ENCODE data around the gene KLHL7.
"Not testable (repeated sequence)": the region's sequence is repeated elsewhere in the genome, so short reads cannot be mapped to it uniquely, and the experiment has no call there.

The KLHL7 gene

DNA sequence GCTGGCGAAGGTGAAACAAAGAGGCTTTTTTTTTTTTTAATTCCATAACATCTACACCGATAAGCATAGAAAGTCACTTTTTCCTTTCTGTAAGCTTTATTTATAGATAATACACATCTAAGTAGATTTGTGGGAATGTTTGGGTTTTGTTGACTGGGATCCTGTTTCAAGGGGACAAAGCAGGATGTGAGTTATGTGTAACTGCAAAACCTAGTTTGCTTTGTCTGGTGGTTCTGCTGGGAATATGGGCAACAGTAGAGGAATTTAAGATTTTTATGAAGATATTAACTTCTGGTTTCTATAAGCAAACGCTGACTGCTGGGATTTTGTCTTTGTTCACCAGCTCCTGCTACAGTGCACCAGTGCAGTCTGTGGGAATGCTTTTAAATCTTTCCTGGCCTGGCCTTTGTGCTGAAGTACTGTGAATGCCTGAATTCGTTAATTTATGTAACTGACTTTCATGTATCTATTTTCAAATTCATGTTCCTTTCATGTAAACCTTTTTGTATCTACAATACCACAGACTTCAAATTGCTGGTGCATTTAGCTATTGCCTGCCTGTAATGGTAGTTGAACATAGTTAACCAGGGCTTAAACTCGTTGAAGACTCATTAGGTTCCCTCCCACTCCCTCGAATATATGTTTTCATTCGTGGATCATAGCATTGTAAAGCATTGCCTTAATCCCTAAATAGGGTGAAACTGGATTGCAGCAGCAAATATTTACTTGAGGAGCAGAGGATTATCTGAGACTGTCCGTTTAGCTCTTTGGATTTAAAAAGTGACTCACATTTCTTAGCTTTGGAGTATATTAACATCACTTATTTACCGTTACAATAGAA lies 1.5 kb downstream of the KLHL7 start:
- DNase-seq (ENCODE audit: low read depth in 2 of 2), result no peak

DNA sequence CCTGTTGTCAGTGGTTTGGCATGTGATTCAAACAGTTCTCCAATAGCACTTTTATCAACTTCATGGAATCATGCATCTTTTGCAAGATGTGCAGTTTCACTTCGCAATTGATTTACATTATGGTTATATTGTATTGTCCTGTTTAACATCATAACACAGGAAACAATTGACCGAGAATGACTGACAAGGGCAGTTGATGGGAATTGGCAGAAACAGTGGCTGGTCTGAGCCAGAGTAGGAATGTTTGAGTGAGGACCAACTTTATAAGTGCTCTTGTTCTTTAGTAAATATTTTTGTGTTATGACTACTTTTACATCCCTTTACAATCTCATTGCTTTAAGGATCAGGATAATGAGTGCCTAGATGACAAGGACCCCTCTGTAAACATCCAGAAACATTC lies 2.2 kb downstream of the KLHL7 start:
- no peak for DNase-seq (ENCODE audit: low read depth in 2 of 2)

DNA sequence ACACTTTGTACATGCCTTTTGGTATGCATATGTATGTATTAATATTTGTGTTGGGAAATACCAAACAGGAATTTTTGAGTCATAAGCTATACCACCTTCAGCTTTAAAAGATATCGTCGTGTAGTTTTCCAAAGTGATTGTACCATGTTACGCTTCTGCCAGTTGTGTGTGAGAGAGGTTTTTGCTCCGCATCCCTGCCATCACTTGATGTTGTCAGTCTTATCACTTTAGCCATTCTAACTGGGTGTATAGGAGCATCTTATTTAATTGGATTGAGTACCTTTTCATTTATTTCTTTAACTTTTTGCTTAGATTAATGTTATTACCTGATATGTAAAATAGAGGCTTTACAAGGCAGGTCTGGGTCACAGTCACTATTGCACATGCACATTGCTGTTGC lies 3.4 kb downstream of the KLHL7 start:
- no peak for DNase-seq (ENCODE audit: low read depth in 2 of 2)

DNA sequence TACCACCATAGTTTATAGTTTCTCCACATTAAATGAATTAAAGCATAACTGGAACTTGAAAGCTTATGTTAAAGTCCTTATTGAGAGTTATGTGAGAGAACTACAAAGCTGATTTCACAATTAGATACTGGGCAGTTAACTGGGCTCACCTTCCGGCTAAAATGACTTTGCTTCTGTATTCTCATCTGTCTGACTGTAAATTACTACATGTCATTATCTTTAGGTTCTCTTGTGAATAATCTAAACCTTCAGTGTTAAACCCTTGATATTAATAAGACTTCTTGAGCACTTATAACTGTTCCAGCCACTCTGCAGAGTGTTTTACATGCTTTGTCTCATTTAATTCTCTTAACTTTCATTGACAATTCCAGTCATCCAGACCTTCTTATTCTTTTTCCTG lies 3.9 kb downstream of the KLHL7 start:
- no peak for DNase-seq (ENCODE audit: low read depth in 2 of 2)

DNA sequence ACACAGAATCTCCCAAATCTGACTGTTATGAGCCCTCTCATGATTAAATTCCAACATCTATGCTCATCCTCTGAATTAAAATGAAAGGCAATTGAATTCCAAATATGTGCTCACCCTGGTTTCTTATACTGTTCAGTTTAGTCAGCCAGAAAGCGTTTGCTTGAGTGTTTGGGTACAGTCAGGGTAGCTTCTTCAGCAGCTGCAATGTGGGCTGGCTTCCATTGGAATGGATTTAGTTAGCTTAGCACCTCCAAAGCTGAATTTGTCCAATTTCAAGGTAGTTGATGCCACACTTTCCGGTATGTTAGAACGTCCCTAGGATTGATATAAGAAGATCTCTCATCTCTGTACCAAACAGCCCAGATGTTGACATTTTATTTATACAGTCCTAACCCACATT lies 9.3 kb downstream of the KLHL7 start:
- DNase-seq (ENCODE audit: low read depth in 2 of 2), result no peak

DNA sequence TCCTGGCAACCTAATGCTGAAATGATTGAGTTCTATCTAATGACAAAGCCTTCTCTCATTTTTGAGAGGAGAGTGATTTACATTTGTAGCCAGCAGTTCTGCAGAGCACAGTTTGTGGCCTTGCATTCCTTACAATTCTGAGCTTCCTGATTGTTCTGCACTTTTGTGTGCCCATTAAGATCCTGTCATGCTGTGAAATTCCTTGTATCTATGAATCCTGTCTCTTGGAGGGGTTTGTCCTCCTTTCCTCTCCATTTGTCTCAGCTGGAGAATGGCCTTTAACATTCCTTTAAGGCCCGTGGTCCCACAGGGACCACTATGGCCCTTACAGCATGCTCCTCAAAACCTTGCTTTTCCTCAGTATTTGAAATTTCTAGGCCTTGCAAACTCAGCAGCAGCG lies 10.4 kb downstream of the KLHL7 start:
- DNase-seq (ENCODE audit: low read depth in 2 of 2), result no peak

DNA sequence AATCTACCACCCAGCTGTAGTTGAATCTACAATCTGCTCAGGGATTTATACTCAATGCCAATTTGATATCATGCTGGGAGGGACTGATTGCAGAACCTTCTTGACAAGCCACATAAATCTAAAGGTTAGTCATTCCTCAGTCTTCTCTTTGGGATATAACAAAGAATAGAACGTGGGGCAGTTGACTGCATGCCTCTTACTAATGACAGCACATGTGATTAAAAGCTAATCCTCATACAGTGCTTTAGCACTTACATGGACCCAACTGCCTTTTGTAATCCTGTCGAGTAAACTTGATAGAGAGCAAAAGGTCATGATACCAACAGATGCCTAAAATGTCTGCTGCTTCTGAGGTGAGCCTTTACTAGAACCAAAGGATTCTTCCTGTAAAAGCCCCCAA lies 12.3 kb downstream of the KLHL7 start:
- no peak for DNase-seq (ENCODE audit: low read depth in 2 of 2)

DNA sequence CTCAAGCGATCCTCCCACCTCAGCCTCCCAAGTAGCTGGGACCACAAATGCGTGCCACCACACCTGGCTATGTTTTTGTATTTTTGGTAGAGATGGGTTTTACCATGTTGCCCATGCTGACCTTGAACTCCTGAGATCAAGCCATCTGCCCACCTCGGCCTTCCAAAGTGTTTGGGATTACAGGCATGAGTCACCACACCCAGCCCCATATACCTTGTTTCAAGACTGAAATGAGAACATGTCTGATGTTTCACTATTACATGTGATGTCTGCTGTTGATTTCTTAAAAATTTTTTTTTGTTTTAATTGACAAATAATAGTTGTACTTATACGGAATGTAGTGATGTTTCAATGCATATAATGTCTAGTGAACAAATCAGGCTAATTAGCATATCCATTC lies 14.5 kb downstream of the KLHL7 start:
- no peak for DNase-seq (ENCODE audit: low read depth in 2 of 2)

DNA sequence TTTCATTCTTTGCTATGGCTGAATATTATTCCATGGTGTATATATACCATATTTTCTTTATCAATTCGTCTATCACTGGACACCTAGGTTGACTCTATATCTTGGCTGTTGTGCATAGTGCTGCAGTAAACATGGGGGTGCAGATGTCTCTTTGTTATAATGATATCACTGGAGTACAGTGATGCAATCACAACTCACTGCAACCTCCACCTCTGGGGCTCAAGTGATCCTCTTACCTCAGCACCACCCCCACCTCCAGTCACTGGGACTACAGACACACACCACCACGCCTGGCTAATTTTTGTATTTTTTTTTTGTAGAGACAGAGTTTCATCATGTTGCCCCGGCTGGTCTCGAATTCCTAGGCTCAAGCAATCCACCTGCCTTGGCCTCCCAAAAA lies 15.6 kb downstream of the KLHL7 start:
- DNase-seq (ENCODE audit: low read depth in 2 of 2), result no peak

DNA sequence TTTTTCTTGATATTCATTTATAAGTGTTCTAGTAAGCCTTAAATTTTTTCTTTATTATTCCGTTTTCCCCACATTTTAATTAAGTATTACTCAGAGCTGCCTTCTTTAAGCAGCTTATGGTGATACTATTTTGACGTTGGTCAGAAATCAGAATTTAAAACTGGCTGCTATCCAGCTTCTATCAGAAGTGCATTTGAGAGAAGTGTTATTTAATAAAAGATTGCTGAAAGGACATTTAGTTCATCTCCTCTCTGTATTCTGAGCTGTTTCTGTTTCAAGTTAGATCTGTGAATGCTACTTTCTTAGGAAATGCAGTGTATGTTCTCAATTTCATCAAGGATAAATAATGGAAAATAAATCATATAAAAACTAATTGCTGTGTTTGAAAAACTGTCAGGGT lies 17.4 kb downstream of the KLHL7 start:
- DNase-seq (ENCODE audit: low read depth in 2 of 2), result no peak

DNA sequence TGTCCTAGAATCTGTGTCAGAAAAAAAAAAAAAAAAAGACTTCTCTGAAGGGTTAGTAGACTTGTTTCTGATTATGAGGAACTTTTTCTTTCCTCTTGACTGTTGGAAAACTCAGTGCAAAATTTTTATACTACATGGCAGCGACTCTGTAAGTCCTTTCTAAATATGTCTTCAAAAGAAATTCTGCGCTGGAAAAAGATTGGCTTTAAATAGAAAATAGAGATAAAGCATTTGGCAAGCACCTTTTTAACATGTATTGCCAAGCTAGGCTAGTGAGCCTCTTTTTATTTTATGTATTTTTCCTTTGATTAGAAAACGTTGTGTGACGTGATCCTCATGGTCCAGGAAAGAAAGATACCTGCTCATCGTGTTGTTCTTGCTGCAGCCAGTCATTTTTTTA lies 17.9 kb downstream of the KLHL7 start:
- no peak for DNase-seq (ENCODE audit: low read depth in 2 of 2)

DNA sequence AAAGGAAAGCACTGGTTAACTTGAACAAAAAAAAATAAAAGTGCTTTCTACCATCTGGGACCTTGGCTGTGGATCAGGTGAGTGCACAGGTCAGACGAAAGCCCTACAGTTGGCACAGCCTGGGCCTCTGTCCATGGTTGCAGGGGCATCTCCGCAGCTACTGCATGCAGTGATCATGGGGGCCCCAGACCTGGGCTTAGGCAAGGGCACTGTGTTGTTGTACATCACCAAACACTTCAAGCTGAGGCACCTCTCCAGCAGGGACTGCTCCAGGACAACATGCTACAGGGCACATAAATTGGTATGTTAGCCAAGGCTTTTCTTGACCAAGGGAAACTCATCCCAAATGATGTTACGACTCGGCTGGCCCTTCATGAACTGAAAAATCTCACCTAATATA lies 23.5 kb downstream of the KLHL7 start:
- no peak for DNase-seq (ENCODE audit: low read depth in 2 of 2)

DNA sequence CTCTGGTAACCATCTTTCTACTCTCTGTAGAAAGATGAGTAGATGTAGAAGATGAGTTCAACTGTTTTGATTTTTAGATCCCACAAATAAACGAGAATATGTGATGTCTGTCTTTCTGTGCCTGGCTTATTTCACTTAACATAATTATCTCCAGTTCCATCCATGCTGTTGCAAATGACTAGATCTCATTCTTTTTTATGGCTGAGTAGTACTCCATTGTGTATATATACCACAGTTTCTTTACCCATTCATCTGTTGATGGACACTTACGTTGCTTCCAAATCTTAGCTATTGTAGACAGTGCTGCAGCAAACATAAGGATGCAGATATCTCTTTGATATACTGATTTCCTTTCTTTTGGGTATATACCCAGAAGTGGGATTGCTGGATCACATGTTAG lies 26.2 kb downstream of the KLHL7 start:
- DNase-seq (ENCODE audit: low read depth in 2 of 2), result not testable (repeated sequence)

DNA sequence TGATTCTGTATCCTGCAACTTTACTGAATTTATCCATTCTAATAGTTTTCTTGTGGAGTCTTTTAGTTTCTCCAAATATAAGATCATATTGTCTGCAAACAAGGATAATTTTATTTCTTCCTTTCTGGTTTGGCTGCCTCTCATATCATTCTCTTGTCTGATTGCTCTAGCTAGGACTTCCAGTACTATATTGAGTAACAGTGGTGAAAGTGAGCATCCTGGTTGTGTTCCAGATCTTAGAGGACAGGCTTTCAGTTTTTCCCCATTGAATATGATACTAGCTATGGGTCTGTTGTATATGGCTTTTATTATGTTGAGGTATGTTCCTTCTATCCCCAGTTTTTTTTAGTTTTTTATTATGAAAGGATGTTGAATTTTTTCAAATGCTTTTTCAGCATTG lies 28.2 kb downstream of the KLHL7 start:
- no peak for DNase-seq (ENCODE audit: low read depth in 2 of 2)

DNA sequence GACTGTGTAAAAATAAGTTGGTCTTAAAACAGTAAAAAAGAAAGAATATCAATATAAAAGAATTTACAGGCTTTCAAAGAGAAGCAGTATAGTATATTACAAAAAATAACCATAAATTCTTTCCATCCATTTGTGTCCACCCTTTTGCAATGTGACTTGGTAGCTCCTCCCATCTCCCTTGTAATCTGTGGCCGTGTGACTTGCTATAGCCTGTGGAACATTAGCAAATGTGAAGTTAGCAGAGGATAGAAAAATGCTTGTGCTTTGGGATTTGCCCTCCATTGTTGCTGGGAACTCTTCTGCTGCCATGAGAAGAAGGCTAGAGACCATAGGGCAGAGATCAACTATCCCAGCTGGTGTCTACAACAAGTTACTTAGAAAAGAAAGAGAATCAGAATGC lies 30.2 kb downstream of the KLHL7 start:
- no peak for DNase-seq (ENCODE audit: low read depth in 2 of 2)

DNA sequence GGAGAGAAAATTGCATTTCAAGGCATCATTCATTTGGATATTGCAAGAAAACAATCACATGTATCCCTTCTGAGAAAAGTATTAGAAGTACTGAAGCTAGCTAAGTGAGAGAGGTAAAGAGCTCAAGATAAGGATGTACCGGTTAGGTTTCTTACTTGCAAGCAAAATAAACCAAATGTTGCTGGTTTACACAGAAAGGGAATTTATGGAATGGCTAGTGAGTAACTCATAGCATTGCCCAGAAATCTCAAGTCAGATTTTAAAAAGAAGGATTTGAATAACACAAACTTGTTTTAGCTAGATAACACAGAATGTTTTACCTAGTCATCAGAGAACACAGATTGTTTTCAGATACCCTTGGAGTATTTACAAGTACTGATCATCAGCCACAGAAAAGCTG lies 30.6 kb downstream of the KLHL7 start:
- no peak for DNase-seq (ENCODE audit: low read depth in 2 of 2)

DNA sequence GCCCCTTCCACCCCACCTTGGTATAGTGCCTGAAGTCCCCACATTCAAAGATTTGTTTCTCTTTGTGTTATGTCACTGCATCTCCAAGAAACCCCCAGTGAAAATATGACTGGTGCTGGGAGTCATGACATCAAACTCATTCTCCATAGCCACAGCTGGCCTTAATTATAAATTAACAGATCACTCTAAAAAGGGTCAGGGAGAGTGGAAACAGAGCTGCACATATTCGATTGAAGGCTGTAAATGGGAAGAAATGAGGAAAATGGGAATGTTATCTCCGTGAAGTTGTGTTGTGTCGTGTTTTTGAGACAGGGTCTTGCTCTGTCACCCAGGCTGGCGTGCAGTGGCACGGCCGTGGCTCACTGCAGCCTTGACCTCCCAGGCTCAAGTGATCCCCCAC lies 52.1 kb downstream of the KLHL7 start:
- DNase-seq (ENCODE audit: low read depth in 2 of 2), result no peak

DNA sequence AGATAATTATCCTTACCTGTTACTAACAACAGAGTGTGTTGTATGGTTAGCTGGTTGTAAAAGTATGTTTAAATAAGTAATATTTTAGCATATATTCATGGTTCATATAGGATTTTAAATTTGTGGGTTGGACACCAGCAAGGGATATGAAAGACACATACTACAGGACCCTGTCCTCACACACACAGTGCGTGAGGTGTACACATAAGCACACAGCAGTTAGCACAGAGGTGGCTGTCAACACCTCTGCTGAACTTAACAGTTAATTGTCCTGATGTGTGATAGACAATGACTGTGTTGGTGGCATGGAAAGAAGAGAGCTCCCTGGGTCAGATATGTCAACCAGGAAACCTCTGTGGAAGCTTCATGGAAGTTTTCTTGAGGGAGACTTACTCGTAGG lies 53.0 kb downstream of the KLHL7 start:
- no peak for DNase-seq (ENCODE audit: low read depth in 2 of 2)

DNA sequence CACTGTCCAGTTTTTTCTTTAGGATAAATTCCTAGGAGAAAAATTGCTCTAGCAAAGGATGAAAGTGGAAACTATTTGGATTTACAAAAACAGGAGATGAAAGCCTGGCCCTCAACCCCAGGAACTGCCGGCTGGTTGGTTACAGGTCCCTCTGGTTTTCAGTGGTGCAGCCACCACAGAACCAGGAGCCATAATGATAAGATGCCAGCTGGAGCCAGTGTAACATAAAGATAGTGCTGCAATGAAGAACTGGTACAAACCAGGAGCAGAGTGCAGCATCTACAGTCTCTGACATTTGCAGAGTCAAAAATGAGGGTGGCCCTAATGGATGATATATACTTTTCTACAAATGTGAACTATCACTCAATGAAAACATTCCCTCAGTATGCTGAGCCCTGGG lies 55.9 kb downstream of the KLHL7 start:
- no peak for DNase-seq (ENCODE audit: low read depth in 2 of 2)

DNA sequence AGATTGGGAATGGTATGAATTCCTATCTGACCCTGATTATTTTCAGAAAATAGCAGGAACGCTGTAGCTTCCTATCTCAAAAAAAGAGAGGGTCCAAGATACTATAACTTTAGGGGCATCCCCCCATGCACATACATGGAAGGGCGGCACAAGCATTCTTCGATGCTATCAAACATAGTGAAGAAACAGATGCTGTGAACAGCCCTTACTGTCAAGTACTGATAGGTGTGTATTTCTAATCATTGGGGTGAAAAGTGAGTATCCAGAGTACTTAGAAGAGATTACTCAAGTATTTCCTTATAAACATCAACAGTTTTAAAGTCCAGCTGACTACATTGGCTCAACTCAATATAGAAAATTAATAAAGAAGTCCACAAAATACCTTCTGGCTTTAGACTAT lies 59.3 kb downstream of the KLHL7 start:
- no peak for DNase-seq (ENCODE audit: low read depth in 2 of 2)

DNA sequence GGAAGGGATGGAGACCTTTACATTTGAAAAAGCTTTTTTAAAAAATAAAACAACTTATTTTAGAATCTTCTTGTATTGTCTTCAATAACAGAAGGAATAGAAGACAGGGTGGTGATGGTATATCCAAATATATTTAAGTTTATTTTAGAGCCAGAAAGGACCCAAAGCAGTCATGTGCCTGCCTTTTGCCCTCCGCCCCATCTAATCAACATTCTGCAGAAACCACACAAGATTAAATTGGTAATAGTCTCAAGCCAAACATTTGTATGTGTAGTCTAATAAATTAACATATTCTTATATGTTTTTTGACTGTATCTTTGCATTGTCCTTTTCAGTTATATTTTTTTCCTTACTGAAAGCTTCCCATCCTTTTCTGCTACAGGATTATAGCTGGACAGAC lies 59.7 kb downstream of the KLHL7 start:
- DNase-seq (ENCODE audit: low read depth in 2 of 2), result no peak

DNA sequence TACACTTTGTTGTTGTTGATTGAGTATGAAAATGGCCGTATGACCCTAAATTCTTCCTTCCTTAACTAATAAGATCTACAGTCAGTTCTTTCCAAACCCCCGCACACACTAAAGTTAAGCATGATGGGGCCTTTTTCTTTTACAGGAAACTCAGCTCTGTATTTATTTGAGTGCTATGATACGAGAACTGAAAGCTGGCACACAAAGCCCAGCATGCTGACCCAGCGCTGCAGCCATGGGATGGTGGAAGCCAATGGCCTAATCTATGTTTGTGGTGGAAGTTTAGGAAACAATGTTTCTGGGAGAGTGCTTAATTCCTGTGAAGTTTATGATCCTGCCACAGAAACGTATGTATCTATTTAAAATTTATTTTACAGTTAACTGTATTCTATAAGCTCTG lies 62.1 kb downstream of the KLHL7 start:
- DNase-seq (ENCODE audit: low read depth in 2 of 2), result no peak

DNA sequence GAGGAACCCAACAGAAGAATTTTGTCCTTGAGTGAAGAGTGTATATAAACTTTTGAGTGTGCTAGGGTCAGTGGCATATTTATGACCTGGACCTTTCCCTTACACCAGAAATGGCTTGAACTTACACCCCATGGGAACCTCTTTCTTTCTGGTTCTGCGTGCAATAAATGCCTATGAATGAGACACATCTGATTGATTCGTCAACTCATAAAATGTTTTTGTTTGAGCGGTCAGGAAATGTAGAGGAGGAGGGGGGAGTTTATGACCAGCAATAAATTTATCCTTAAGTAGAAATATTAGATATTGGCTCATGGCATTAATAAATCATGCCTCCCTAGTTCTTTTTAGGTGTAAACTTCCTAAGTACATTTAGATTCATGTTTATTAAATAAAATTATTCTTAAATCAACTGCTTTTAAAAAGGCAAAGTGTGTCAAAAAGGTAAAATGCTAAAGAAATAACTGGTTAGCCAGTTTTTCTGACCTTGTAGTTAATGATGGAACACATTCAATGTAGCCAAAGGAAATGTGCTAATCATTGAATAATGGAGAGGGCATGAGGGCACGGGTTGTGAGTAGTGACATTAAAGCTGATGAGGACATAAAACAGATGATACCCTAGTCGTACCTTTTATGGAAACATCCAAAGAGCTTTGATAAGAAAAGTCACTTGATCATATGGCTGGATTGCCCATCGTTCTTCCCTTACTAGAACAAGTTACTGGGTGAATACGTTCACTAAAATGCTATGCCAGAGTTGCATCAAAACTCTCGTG lies 62.7 kb downstream of the KLHL7 start:
- no peak for DNase-seq (ENCODE audit: low read depth in 2 of 2)

Data from activated CD8-positive, alpha-beta memory T cell treated with anti-CD3 and anti-CD28 coated beads for 4 hours (primary cell).